ENCODE measurements around the gene CAVIN4. TPM values are rescaled to one million over a fixed set of nuclear protein-coding genes. Genes with fewer than 3 reads are reported as not detected.

The CAVIN4 gene
- total and polyA plus RNA-seq, 2 experiments from 2014 or later = 3.0 to 6.0 TPM

- TF ChIP-seq STAT1 (IDR thresholded peaks at IDR 0.05; ENCODE audit: unreplicated experiment) (no peak), ETS1 (IDR thresholded peaks at IDR 0.05) (no peak), ZNF331 (CRISPR knock-in tag; IDR thresholded peaks at IDR 0.05; ENCODE audit: low read depth) (no peak), CREB1 (CRISPR knock-in tag; IDR thresholded peaks at IDR 0.05; ENCODE audit: low read depth) (no peak)
- TF ChIP-seq, protein P1, sequence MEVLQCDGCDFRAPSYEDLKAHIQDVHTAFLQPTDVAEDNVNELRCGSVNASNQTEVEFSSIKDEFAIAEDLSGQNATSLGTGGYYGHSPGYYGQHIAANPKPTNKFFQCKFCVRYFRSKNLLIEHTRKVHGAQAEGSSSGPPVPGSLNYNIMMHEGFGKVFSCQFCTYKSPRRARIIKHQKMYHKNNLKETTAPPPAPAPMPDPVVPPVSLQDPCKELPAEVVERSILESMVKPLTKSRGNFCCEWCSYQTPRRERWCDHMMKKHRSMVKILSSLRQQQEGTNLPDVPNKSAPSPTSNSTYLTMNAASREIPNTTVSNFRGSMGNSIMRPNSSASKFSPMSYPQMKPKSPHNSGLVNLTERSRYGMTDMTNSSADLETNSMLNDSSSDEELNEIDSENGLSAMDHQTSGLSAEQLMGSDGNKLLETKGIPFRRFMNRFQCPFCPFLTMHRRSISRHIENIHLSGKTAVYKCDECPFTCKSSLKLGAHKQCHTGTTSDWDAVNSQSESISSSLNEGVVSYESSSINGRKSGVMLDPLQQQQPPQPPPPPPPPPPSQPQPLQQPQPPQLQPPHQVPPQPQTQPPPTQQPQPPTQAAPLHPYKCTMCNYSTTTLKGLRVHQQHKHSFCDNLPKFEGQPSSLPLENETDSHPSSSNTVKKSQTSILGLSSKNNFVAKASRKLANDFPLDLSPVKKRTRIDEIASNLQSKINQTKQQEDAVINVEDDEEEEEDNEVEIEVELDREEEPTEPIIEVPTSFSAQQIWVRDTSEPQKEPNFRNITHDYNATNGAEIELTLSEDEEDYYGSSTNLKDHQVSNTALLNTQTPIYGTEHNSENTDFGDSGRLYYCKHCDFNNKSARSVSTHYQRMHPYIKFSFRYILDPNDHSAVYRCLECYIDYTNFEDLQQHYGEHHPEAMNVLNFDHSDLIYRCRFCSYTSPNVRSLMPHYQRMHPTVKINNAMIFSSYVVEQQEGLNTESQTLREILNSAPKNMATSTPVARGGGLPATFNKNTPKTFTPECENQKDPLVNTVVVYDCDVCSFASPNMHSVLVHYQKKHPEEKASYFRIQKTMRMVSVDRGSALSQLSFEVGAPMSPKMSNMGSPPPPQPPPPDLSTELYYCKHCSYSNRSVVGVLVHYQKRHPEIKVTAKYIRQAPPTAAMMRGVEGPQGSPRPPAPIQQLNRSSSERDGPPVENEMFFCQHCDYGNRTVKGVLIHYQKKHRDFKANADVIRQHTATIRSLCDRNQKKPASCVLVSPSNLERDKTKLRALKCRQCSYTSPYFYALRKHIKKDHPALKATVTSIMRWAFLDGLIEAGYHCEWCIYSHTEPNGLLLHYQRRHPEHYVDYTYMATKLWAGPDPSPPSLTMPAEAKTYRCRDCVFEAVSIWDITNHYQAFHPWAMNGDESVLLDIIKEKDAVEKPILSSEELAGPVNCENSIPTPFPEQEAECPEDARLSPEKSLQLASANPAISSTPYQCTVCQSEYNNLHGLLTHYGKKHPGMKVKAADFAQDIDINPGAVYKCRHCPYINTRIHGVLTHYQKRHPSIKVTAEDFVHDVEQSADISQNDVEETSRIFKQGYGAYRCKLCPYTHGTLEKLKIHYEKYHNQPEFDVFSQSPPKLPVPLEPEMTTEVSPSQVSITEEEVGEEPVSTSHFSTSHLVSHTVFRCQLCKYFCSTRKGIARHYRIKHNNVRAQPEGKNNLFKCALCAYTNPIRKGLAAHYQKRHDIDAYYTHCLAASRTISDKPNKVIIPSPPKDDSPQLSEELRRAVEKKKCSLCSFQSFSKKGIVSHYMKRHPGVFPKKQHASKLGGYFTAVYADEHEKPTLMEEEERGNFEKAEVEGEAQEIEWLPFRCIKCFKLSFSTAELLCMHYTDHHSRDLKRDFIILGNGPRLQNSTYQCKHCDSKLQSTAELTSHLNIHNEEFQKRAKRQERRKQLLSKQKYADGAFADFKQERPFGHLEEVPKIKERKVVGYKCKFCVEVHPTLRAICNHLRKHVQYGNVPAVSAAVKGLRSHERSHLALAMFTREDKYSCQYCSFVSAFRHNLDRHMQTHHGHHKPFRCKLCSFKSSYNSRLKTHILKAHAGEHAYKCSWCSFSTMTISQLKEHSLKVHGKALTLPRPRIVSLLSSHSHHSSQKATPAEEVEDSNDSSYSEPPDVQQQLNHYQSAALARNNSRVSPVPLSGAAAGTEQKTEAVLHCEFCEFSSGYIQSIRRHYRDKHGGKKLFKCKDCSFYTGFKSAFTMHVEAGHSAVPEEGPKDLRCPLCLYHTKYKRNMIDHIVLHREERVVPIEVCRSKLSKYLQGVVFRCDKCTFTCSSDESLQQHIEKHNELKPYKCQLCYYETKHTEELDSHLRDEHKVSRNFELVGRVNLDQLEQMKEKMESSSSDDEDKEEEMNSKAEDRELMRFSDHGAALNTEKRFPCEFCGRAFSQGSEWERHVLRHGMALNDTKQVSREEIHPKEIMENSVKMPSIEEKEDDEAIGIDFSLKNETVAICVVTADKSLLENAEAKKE (CRISPR knock-in tag; IDR thresholded peaks at IDR 0.05) = no peak
Measured at GRCh38 chr9:100580257-100580656, 2.4 kb downstream of the CAVIN4 start (continued).

GRCh38 chr9:100581081-100581480 lies 3.2 kb downstream of the CAVIN4 start:
- Mint-ChIP-seq H3K4me3 (no peak overlapping the region), H3K36me3 (ENCODE audit: low read depth) (peaks cover 5% of the 10 kb centered on the region; the same call in 1 of the 3 replicates)
- H3K36me3 ChIP-seq (ENCODE audit: insufficient read depth) = peaks cover 5% of the 10 kb centered on the region

More at GRCh38 chr9:100581081-100581480, 3.2 kb downstream of the CAVIN4 start:
- Histone ChIP-seq H2AFZ (no peak overlapping the region), H3K27ac (ENCODE audit: low read depth) (no peak overlapping the region), H3K4me1 (ENCODE audit: insufficient read depth) (no peaks in the 10 kb centered on the region), H3K9me2 (ENCODE audit: insufficient read depth) (no peaks in the 10 kb centered on the region), H4K20me1 (replicated peaks; ENCODE audit: insufficient read depth) (no peaks in the 10 kb centered on the region; the same call in 1 of the 2 replicates), H3K27me3 (ENCODE audit: insufficient read depth) (no peaks in the 10 kb centered on the region), H3K4me3 (no peak overlapping the region), H3K4me2 (no peak overlapping the region), H3K79me2 (replicated peaks; ENCODE audit: insufficient read depth) (no peaks in the 10 kb centered on the region), H3F3A (replicated peaks; ENCODE audit: low read depth) (no peaks in the 10 kb centered on the region)
- no peak for DNase-seq (ENCODE audit: low spot score)
- TF ChIP-seq CREB1 (CRISPR knock-in tag; IDR thresholded peaks at IDR 0.05; ENCODE audit: low read depth) = no peak
- TF ChIP-seq EZH2 (IDR thresholded peaks at IDR 0.05; ENCODE audit: low read depth, unreplicated experiment) = no peak
- no peak for TF ChIP-seq CTCF (conservative IDR thresholded peaks at IDR 0.05; ENCODE audit: low read depth in 2 of 2)
- no peak for TF ChIP-seq JUNB (IDR thresholded peaks at IDR 0.05; ENCODE audit: unreplicated experiment)
- ATAC-seq = no peak
- H3K4me1 Mint-ChIP-seq = no peaks in the 10 kb centered on the region
- H3K27me3 Mint-ChIP-seq (ENCODE audit: insufficient read depth, low read depth, poor library complexity) = no peaks in the 10 kb centered on the region
- no peak overlapping the region for H3K27ac Mint-ChIP-seq
- no peaks in the 10 kb centered on the region for H3K9me3 Mint-ChIP-seq
